HEK293T (cell line): ENCODE results near the gene NAV2.

Experiments used
- BHLHE40 ChIP-seq: fragments of 450-650 bp; IDR thresholded peaks from 2 replicates; pipeline ENCODE4 v1.6.1; 2016; ENCODE audit warnings: mild to moderate bottlenecking, moderate library complexity, borderline replicate concordance
- CTBP1 ChIP-seq: fragments of 450-650 bp; IDR thresholded peaks from 2 replicates; pipeline ENCODE4 v1.6.1; 2016; ENCODE audit warnings: borderline replicate concordance
- ELF4 ChIP-seq: fragments of 450-650 bp; IDR thresholded peaks from 2 replicates; pipeline ENCODE4 v1.6.1; 2017; ENCODE audit warnings: antibody characterized with exemption
- FOXA1 ChIP-seq: fragments of 450-650 bp; IDR thresholded peaks from 2 replicates; pipeline ENCODE4 v1.6.1; 2016; ENCODE audit warnings: mild to moderate bottlenecking
- FOXK2 ChIP-seq: fragments of 450-650 bp; IDR thresholded peaks from 2 replicates; pipeline ENCODE4 v1.6.1; 2016; ENCODE audit warnings: mild to moderate bottlenecking
- LEF1 ChIP-seq: fragments of 450-650 bp; IDR thresholded peaks from 2 replicates; pipeline ENCODE4 v1.6.1; 2017; ENCODE audit warnings: mild to moderate bottlenecking, borderline replicate concordance
- PKNOX1 ChIP-seq: fragments of 450-650 bp; IDR thresholded peaks from 2 replicates; pipeline ENCODE4 v1.6.1; 2016
- SP1 ChIP-seq: fragments of 450-650 bp; IDR thresholded peaks from 2 replicates; pipeline ENCODE4 v1.6.1; 2017
- ZNF384 ChIP-seq: fragments of 450-650 bp; IDR thresholded peaks from 2 replicates; pipeline ENCODE4 v1.6.1; 2016

- no peak for TF ChIP-seq FOXA1
- no peak for TF ChIP-seq PKNOX1
- no peak for TF ChIP-seq CTBP1
- no peak for TF ChIP-seq ZNF384
- no peak for TF ChIP-seq SP1
- no peak for TF ChIP-seq BHLHE40
- no peak for TF ChIP-seq ELF4
- TF ChIP-seq LEF1, result no peak
- no peak for TF ChIP-seq FOXK2
Measured at GRCh38 chr11:19848219-19848618, 135.6 kb downstream of the NAV2 start.
